ENCODE measurements around the gene LDLR. TPM values are rescaled to one million over a fixed set of nuclear protein-coding genes. Genes with fewer than 3 reads are reported as not detected.

The LDLR gene
- 17.7 TPM for polyA plus RNA-seq (2012; ENCODE audit: missing spikeins)

DNA sequence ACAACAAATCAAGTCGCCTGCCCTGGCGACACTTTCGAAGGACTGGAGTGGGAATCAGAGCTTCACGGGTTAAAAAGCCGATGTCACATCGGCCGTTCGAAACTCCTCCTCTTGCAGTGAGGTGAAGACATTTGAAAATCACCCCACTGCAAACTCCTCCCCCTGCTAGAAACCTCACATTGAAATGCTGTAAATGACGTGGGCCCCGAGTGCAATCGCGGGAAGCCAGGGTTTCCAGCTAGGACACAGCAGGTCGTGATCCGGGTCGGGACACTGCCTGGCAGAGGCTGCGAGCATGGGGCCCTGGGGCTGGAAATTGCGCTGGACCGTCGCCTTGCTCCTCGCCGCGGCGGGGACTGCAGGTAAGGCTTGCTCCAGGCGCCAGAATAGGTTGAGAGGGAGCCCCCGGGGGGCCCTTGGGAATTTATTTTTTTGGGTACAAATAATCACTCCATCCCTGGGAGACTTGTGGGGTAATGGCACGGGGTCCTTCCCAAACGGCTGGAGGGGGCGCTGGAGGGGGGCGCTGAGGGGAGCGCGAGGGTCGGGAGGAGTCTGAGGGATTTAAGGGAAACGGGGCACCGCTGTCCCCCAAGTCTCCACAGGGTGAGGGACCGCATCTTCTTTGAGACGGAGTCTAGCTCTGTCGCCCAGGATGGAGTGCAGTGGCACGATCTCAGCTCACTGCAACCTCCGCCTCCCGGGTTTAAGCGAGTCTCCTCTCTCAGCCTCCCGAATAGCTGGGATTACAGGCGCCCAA lies at the start of gene LDLR:
Gene LDLR, plus strand, starts transcription at position 210 of the 760 bp plus-strand sequence. Its CDS starts 86 bp downstream, at position 296.
- peak; percentile 81 for FAIRE-seq
- TF ChIP-seq TAF1 (IDR thresholded peaks at IDR 0.05; ENCODE audit: borderline replicate concordance, low read depth, low read length): peak; percentile 43; the same call in 1 of the 2 replicates
- TF ChIP-seq POLR2A (IDR thresholded peaks at IDR 0.05; ENCODE audit: low read depth, low read length): peak; percentile 79
- TF ChIP-seq POLR2AphosphoS5 (IDR thresholded peaks at IDR 0.05; ENCODE audit: low read depth, low read length): peak; percentile 75
- peak; percentile 52 for DNase-seq (ENCODE audit: insufficient read length)

DNA sequence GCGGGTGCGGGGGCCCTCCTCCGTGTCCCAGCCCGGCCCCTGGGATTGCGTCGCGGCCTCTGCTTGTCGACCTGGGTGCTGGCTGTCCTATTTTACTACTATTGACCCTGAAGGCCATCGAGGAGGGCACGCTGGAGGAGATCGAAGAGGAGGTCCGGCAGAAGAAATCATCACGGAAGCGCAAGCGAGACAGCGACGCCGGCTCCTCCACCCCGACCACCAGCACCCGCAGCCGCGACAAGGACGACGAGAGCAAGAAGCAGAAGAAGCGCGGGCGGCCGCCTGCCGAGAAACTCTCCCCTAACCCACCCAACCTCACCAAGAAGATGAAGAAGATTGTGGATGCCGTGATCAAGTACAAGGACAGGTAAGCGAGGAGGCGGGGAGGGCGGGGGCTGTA lies 48.1 kb upstream of the LDLR start:
- DNase-seq (ENCODE audit: insufficient read length) (no peak), FAIRE-seq (no peak)
- TF ChIP-seq POLR2A (IDR thresholded peaks at IDR 0.05; ENCODE audit: low read depth, low read length) (no peak), TAF1 (IDR thresholded peaks at IDR 0.05; ENCODE audit: borderline replicate concordance, low read depth, low read length) (no peak), POLR2AphosphoS5 (IDR thresholded peaks at IDR 0.05; ENCODE audit: low read depth, low read length) (no peak)

DNA sequence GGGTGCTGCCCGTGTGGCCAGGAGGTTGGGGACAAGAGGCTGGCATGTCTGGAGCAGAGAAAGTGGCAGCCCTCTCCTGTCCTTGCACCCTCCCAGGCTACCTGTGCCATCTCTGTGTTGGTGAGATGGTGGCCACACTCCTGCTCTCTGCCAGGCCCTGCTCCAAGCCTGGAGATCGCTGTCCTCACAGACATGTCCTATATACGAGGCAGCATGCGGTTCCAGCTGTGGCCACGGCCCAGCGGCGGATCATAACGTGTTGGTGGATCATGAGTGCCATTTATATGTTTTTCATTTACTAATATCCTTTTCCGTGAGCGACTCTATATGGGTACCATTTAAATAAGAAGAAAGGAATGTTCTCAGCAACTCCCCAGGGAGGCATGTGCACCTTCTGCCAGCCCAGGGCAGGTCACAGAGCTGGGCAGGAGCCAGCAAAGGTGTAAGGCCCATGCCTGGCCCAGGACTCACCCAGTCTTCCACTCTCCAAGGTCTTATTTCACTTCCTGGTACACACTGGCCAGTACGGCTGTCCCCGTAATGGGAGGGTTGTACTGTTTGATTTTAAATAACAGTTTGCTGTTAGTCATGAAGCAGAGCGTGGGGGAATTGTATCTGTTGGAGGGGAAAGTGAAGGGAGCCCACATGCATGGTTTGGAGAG lies 47.2 kb upstream of the LDLR start:
- TF ChIP-seq POLR2AphosphoS5 (IDR thresholded peaks at IDR 0.05; ENCODE audit: low read depth, low read length) (no peak), TAF1 (IDR thresholded peaks at IDR 0.05; ENCODE audit: borderline replicate concordance, low read depth, low read length) (no peak), POLR2A (IDR thresholded peaks at IDR 0.05; ENCODE audit: low read depth, low read length) (no peak)
- FAIRE-seq (no peak), DNase-seq (ENCODE audit: insufficient read length) (no peak)

DNA sequence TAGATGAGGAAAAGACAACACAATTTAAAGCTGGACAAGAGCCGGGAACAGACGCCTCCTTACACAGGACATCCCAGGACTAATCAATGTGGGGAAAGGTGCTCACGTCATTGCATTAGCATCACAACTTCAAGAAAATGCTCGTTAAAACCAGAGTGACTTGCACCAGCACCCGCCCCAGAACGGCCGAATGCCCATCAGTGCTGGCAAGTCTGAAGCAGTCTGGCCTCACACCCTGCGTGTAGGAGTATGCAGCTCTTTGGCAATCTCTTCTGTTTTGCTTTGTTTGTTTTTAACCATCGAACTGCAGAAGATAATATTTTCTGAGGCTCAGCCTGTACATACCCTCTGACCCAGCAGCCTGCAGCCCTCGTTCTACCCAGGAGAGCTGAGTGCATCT lies 44.8 kb upstream of the LDLR start:
- no peak for FAIRE-seq
- TF ChIP-seq POLR2A (IDR thresholded peaks at IDR 0.05; ENCODE audit: low read depth, low read length): no peak
- no peak for TF ChIP-seq POLR2AphosphoS5 (IDR thresholded peaks at IDR 0.05; ENCODE audit: low read depth, low read length)
- TF ChIP-seq TAF1 (IDR thresholded peaks at IDR 0.05; ENCODE audit: borderline replicate concordance, low read depth, low read length): no peak
- no peak for DNase-seq (ENCODE audit: insufficient read length)

DNA sequence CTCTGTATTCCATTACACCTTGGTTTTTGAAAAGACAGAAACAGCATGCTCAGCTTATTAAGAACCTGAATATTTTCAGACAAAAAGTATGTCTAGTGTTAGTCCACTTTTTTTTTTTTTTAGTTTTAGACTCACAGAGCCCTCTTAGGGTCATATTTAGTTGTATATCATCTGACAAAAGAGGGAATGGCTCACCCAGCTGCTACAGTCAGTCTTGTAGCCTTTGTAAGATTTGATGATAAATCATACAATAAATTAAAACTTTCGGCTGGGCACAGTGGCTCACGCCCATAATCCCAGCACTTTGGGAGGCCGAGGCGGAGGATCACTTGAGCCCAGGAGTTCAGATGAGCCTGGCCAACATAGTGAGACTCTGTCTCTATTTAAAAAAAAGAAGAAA lies 43.7 kb upstream of the LDLR start:
- FAIRE-seq (no peak), DNase-seq (ENCODE audit: insufficient read length) (no peak)
- TF ChIP-seq POLR2A (IDR thresholded peaks at IDR 0.05; ENCODE audit: low read depth, low read length) (no peak), TAF1 (IDR thresholded peaks at IDR 0.05; ENCODE audit: borderline replicate concordance, low read depth, low read length) (no peak), POLR2AphosphoS5 (IDR thresholded peaks at IDR 0.05; ENCODE audit: low read depth, low read length) (no peak)

DNA sequence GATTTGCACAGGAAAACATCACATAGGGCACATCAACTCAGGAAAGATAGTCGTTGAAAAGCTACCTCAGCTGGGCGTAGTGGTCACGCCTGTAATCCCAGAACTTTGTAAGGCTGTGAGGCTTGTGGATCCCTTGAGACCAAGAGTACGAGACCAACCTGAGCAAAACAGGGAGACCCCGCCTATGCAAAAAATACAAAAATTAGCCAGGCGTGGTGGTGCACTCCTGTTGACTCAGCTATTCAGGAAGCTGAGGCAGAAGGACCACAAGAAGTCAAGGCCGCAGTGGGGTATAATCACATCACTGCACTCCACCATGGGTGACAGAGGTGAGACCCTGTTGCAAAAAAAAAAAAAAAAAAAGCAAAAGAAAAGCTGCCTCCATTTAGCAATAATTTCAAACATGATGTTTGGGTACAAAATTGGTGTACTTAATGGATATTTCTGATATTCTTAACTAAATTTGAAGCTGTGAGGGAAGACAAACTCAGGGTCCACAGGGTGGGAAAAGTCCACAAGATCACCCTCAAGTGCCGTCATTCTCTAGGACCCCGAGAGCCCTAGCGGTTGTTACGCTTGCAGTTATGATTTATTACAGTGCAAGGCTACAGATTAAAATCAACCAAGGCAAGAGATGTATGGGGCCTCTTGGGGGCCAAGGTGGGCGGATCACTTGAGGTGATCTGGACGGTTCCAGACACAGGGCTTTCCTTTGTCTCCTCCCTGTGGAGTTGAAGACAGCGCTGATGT lies 42.5 kb upstream of the LDLR start:
- TF ChIP-seq POLR2AphosphoS5 (IDR thresholded peaks at IDR 0.05; ENCODE audit: low read depth, low read length): no peak
- no peak for TF ChIP-seq POLR2A (IDR thresholded peaks at IDR 0.05; ENCODE audit: low read depth, low read length)
- TF ChIP-seq TAF1 (IDR thresholded peaks at IDR 0.05; ENCODE audit: borderline replicate concordance, low read depth, low read length): no peak
- FAIRE-seq (peak; percentile 81), DNase-seq (ENCODE audit: insufficient read length) (no peak)

DNA sequence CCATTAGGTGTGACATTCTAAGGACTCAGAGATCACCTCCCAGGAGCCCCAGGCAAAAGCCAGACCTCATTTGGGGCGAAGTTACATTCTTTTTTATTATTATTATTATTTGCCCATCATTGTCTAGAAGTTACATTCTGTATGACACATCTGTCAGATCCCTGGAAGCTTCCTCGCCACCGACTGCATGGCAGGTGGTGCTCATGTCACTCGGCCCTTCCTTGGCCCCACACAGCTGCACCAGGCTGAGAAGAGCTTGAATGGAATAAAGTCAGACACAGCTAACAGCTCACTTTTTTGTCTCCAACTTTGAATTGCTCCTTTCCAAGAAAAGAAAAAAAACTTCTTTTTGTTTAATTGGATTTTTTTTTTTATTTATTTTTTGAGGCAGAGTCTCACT lies 41.4 kb upstream of the LDLR start:
- no peak for TF ChIP-seq POLR2A (IDR thresholded peaks at IDR 0.05; ENCODE audit: low read depth, low read length)
- TF ChIP-seq POLR2AphosphoS5 (IDR thresholded peaks at IDR 0.05; ENCODE audit: low read depth, low read length): no peak
- TF ChIP-seq TAF1 (IDR thresholded peaks at IDR 0.05; ENCODE audit: borderline replicate concordance, low read depth, low read length): no peak
- FAIRE-seq (no peak), DNase-seq (ENCODE audit: insufficient read length) (no peak)

DNA sequence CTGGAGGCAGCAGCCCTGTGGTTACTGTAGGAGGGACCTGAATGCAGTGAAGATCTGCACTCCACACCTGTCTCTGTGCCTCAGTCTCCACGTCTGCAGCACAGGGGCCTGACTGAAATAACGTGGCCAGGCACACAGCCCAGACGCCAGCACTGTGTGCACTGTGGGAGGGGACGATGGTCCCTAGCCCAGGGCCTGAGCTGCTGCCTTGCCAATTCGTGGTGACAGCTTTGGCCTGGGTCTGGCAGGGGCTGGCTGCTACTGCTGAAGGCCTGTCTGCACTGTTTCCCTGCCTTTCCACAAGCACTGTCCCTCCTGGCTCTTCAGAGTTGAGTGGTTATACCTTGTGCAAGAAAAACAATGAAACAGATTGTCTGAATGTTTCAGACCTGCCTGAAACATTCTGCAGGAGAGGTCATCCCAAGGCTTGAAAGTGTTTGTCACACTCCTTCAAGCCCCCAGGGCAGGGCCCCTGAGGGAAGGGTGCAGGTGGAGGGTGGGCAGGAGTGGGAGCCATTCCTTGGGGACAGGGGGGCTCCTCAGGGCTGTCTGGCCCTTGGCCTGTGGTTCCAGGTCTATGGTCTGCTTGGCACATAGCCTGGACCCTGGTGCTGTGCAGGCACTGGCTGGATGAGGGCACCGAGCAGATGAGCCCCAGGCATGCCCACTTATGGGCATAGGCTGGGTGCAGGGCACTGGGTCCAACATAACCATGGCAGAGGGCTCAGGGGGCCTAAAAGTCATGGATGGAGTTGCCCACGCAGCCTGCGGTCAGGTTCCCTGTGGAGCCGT lies 38.7 kb upstream of the LDLR start:
- no peak for DNase-seq (ENCODE audit: insufficient read length)
- TF ChIP-seq POLR2AphosphoS5 (IDR thresholded peaks at IDR 0.05; ENCODE audit: low read depth, low read length) (no peak), TAF1 (IDR thresholded peaks at IDR 0.05; ENCODE audit: borderline replicate concordance, low read depth, low read length) (no peak), POLR2A (IDR thresholded peaks at IDR 0.05; ENCODE audit: low read depth, low read length) (no peak)
- FAIRE-seq: peak; percentile 14

DNA sequence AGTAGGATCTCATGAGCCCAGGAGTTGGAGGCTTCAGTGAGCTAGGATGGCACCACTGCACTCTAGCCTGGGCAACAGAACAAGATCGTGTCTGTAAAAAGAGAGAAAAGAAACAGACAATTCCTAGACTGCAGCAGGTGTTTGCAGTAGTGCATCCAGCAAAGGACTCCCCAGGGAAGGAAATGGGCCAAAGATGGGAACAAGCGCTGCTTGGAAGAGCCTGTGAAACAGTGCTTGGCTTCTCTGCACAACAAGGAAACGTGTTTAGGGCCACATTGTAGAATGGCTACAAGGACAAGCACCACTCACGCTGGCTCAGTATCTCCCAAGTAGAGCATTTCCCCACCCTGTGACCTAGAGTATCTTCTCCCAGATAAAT lies 35.5 kb upstream of the LDLR start:
- no peak for TF ChIP-seq POLR2AphosphoS5 (IDR thresholded peaks at IDR 0.05; ENCODE audit: low read depth, low read length)
- TF ChIP-seq TAF1 (IDR thresholded peaks at IDR 0.05; ENCODE audit: borderline replicate concordance, low read depth, low read length): no peak
- TF ChIP-seq POLR2A (IDR thresholded peaks at IDR 0.05; ENCODE audit: low read depth, low read length): no peak
- FAIRE-seq (no peak), DNase-seq (ENCODE audit: insufficient read length) (no peak)

DNA sequence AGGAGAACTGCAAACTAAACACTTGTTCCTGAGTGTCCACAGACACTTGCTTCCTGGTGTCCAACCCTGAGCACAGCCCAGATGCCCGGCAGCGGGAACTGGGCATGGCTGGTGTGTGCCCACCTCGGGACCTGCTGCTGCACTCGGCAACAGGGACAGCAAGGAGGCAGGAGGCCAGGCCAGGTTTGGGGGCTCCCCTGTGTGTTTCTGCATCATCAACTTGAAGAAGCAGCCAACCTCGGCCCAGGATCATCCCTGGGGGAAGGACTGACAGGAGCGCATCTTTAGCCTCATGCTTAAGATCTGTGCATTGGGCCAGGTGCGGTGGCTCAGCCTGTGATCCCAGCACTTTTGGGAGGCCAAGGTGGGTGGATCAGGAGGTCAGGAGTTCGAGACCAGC lies 35.1 kb upstream of the LDLR start:
- DNase-seq (ENCODE audit: insufficient read length) (no peak), FAIRE-seq (no peak)
- TF ChIP-seq POLR2A (IDR thresholded peaks at IDR 0.05; ENCODE audit: low read depth, low read length): no peak
- no peak for TF ChIP-seq POLR2AphosphoS5 (IDR thresholded peaks at IDR 0.05; ENCODE audit: low read depth, low read length)
- no peak for TF ChIP-seq TAF1 (IDR thresholded peaks at IDR 0.05; ENCODE audit: borderline replicate concordance, low read depth, low read length)

DNA sequence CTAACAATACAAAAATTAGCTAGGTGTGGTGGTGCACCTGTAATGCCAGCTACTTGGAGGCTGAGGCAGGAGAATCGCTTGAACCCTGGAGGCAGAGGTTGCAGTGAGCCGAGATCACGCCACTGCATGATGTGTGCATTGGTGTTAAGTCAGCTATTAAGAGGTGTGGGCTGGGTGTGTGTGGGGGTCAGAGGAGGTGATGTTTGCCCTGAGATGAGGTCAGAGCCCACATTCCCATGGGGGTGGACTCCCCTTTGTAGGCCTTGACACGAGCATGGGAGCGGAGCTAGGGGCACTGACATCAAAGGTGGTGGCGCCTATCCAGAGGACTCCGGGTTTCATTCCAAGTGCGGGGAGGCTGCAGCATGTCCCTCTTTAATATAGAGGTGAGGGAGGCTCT lies 34.6 kb upstream of the LDLR start:
- FAIRE-seq: no peak
- no peak for DNase-seq (ENCODE audit: insufficient read length)
- TF ChIP-seq TAF1 (IDR thresholded peaks at IDR 0.05; ENCODE audit: borderline replicate concordance, low read depth, low read length): no peak
